OCI-LY7 (cell line): ENCODE measurements around the gene ZNFX1. TPM values are rescaled to one million over a fixed set of nuclear protein-coding genes. Genes with fewer than 3 reads are reported as not detected.

Experiments
- BruUV-seq: library from RNA; stranded (reverse); fragments of 400-500 nt; replicated peaks from 2 replicates; lab custom pipeline; 2021; lab: Mats Ljungman, UMichigan
- CTCF ChIA-PET: fragments of 300-600 bp; sonication (Branson Sonifier 250); formaldehyde crosslinking; loops from one replicate; lab custom pipeline; 2022; ENCODE audit warnings: antibody characterized with exemption; ENCODE audit not compliant: unreplicated experiment; lab: Charles Lee
- POLR2A ChIA-PET: fragments of 300-600 bp; sonication (Branson Sonifier 250); formaldehyde crosslinking; loops from one replicate; lab custom pipeline; 2022; ENCODE audit warnings: antibody characterized with exemption; lab: Charles Lee
- DNase-seq: peaks from one replicate; pipeline ENCODE4 v3.0.0-alpha.2; 2015; ENCODE audit warnings: low spot score
- H2AFZ ChIP-seq: fragments of 200-600 bp; sonication (generic), shearing (Covaris generic); 2 replicates; pipeline ENCODE4 v1.6.1; 2014; ENCODE audit warnings: mild to moderate bottlenecking, antibody characterized with exemption, low read length, moderate library complexity
- H3K27ac ChIP-seq: fragments of 200-600 bp; sonication (generic); 2 replicates; pipeline ENCODE4 v1.5.1; 2014; ENCODE audit warnings: mixed run types, low read depth, mild to moderate bottlenecking, moderate library complexity, low read length, inconsistent platforms; ENCODE audit not compliant: poor library complexity, severe bottlenecking
- H3K36me3 ChIP-seq: fragments of 200-600 bp; sonication (generic); 2 replicates; pipeline ENCODE4 v1.6.1; 2014; ENCODE audit warnings: mild to moderate bottlenecking, antibody characterized with exemption, low read length, moderate library complexity, mixed read lengths; ENCODE audit not compliant: insufficient read depth
- H3K4me1 ChIP-seq: fragments of 200-600 bp; sonication (generic); 2 replicates; pipeline ENCODE4 v1.5.1; 2014; ENCODE audit warnings: mild to moderate bottlenecking, low read length; ENCODE audit not compliant: insufficient read depth, poor library complexity, severe bottlenecking
- H3K4me2 ChIP-seq: fragments of 200-600 bp; sonication (generic); 2 replicates; pipeline ENCODE4 v1.6.1; 2014; ENCODE audit warnings: mild to moderate bottlenecking, low read length
- H3K4me3 ChIP-seq: fragments of 200-600 bp; sonication (generic); 2 replicates; pipeline ENCODE4 v1.5.1; 2014; ENCODE audit warnings: mild to moderate bottlenecking, low read depth, low read length; ENCODE audit not compliant: poor library complexity, severe bottlenecking
- H3K79me2 ChIP-seq: fragments of 200-600 bp; sonication (generic); 2 replicates; pipeline ENCODE4 v1.6.1; 2016; ENCODE audit warnings: low read depth, mild to moderate bottlenecking, low read length, moderate library complexity, mixed read lengths; ENCODE audit not compliant: insufficient read depth
- H3K9me2 ChIP-seq: fragments of 200-600 bp; sonication (generic); 2 replicates; pipeline ENCODE4 v1.6.1; 2016; ENCODE audit warnings: mild to moderate bottlenecking, low read length, mixed read lengths; ENCODE audit not compliant: insufficient read depth
- H3K9me3 ChIP-seq: fragments of 200-600 bp; sonication (generic); 2 replicates; pipeline ENCODE4 v1.6.1; 2014; ENCODE audit warnings: mild to moderate bottlenecking, mixed run types, low read length, mixed read lengths
- H4K20me1 ChIP-seq: fragments of 200-600 bp; sonication (generic); 2 replicates; pipeline ENCODE4 v1.6.1; 2014; ENCODE audit warnings: mild to moderate bottlenecking, antibody characterized with exemption, low read length, moderate library complexity, mixed read lengths; ENCODE audit not compliant: insufficient read depth
- EZH2phosphoT487 ChIP-seq: fragments of 200-600 bp; sonication (generic); IDR thresholded peaks from 2 replicates; pipeline ENCODE4 v1.6.1; 2018; ENCODE audit warnings: low read depth, borderline replicate concordance, mild to moderate bottlenecking, mixed run types, antibody characterized with exemption, low read length, moderate library complexity, mixed read lengths
- intact Hi-C: fragments of 100-400 bp; cut with micrococcal nuclease; formaldehyde crosslinking; loops from one replicate; pipeline ENCODE4 v1.10.0; 2022; ENCODE audit not compliant: unreplicated experiment
- total RNA-seq, 2 experiments: library from RNA; depleted of rRNA in 1 of 2; stranded (reverse); fragments of >200 nt in 1 of 2; shearing (Covaris generic) in 1 of 2; gene quantifications; 2 replicates each; pipeline ENCODE4 v1.2.3, GENCODE V29; 2014 to 2022
- TF ChIP-seq, protein P1 (sequence below): fragments of 200-600 bp; sonication (generic); conservative IDR thresholded peaks from 2 replicates; pipeline ENCODE4 v1.5.1; 2014; ENCODE audit warnings: mild to moderate bottlenecking, antibody characterized with exemption, low read length, moderate library complexity, mixed read lengths

The ZNFX1 gene
- total RNA-seq, 2 experiments from 2014 or later, result 15.1 to 17.6 TPM

DNA sequence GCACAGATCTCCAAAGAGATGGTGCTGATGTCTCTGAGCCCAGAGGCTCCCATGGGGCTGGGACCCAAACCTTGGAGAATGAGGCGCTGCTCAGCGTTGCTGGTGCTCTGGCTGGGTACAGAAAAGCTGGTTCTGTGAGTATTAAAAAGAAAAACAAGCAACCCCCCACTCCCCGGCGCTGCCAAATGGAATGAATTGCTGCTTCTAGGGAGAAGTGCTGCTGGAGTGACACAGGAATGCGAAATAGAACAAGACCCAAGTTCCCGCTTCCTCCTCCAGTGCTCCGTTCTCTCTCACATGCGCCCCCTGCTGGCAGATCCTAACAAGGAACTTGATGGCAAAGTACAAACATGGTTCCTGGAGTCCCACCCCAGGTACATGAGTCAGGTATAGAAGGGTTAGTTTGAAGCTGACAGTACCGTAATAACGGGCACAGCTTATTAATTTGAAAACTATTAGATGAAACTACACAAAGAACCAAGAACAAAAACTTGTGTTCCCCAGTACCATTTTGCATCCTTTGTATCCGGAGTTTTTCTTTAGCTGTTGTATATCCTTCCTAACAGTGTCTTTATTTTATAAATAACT is 60.8 kb downstream of the ZNFX1 start:
- H3K79me2 ChIP-seq, result peaks cover 26% of the 10 kb centered on the region
- peak overlapping the region; percentile 5 for H3K4me3 ChIP-seq
- ChIA-PET CTCF (interaction anchor here (0.7 to 0.9 kb wide), 3 partner anchors 12 to 83 kb away, joined by 3 read pairs; no protein-coding TSS in a partner anchor), POLR2A (interaction anchor here (0.6 to 2.0 kb wide), 7 partner anchors 33 to 287 kb away, joined by 3 to 7 read pairs (median 4); no protein-coding TSS in a partner anchor)
- peak overlapping the region; percentile 44 for H3K4me2 ChIP-seq
- H3K4me1 ChIP-seq, result peaks cover 24% of the 10 kb centered on the region
- H3K9me2 ChIP-seq, result no peaks in the 10 kb centered on the region
- intact Hi-C loops, result loop anchor here (1.0 to 5.0 kb wide), 2 partner anchors 84 to 170 kb away; partner anchors contain the start of gene CSE1L
- no peak for TF ChIP-seq EZH2phosphoT487
- TF ChIP-seq, protein P1, sequence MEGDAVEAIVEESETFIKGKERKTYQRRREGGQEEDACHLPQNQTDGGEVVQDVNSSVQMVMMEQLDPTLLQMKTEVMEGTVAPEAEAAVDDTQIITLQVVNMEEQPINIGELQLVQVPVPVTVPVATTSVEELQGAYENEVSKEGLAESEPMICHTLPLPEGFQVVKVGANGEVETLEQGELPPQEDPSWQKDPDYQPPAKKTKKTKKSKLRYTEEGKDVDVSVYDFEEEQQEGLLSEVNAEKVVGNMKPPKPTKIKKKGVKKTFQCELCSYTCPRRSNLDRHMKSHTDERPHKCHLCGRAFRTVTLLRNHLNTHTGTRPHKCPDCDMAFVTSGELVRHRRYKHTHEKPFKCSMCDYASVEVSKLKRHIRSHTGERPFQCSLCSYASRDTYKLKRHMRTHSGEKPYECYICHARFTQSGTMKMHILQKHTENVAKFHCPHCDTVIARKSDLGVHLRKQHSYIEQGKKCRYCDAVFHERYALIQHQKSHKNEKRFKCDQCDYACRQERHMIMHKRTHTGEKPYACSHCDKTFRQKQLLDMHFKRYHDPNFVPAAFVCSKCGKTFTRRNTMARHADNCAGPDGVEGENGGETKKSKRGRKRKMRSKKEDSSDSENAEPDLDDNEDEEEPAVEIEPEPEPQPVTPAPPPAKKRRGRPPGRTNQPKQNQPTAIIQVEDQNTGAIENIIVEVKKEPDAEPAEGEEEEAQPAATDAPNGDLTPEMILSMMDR, result peak; percentile 98
- H3K36me3 ChIP-seq, result peaks cover 10% of the 10 kb centered on the region
- peak; percentile 90 for DNase-seq
- H3K27ac ChIP-seq, result no peak overlapping the region
- no peaks in the 10 kb centered on the region for H4K20me1 ChIP-seq
- peak overlapping the region; percentile 95 for H2AFZ ChIP-seq
- no TSS peak for BruUV-seq
- H3K9me3 ChIP-seq, result no peaks in the 10 kb centered on the region

DNA sequence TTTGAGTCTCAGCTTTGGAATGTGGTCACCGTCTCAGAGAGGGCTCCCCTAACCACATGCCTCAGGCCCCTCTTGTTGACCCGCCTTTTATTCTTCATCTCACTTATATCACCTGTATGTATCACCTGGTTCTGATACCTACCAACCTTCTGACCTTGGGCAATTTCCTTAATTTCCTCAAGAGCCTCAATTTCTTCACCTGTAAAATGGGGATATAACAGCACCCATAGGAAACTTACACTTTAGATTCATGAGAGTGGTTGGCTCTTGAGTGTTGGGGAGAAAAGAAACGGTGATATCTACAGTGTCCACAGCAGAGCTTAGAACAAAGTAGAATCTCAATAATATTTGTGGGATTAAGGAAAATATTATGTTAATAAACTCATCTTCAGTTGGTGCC is 62.6 kb downstream of the ZNFX1 start:
- intact Hi-C loops, result loop anchor here (5.0 kb wide), 1 partner anchor 168 kb away; the partner anchor contains the start of gene CSE1L
- TF ChIP-seq, protein P1, result no peak
- TF ChIP-seq EZH2phosphoT487, result no peak
- Histone ChIP-seq H3K9me3 (peaks cover 7% of the 10 kb centered on the region; the same call in 1 of the 2 replicates), H3K9me2 (no peaks in the 10 kb centered on the region), H3K36me3 (no peaks in the 10 kb centered on the region), H3K4me2 (no peak overlapping the region), H3K4me3 (no peak overlapping the region), H3K4me1 (peaks cover 17% of the 10 kb centered on the region), H3K27ac (no peak overlapping the region), H4K20me1 (no peaks in the 10 kb centered on the region), H3K79me2 (peaks cover 10% of the 10 kb centered on the region), H2AFZ (no peak overlapping the region)
- no TSS peak for BruUV-seq
- CTCF ChIA-PET, result no interaction called here
- DNase-seq, result no peak
- POLR2A ChIA-PET, result no interaction called here

DNA sequence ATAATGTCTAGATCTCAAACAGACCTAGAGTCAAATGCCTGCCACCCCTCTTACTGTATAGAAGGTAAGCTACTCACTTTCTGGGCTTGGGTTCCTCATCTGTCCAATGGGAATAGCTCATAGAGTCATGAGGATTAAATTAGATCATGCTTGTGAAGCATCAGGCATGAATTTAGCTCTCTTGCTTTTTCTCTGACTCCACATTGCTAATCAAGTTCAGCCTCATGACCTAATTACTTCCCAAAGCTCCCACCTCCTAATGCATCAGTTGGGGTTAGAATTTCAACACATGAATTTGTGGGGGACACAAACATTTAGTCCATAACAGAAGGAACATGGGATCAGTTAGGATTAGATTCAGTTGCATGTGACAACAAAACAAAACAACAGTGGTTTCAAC is 63.3 kb downstream of the ZNFX1 start:
- no peak overlapping the region for H2AFZ ChIP-seq
- H3K27ac ChIP-seq, result no peak overlapping the region
- H3K4me2 ChIP-seq, result no peak overlapping the region
- BruUV-seq, result no TSS peak
- no peaks in the 10 kb centered on the region for H4K20me1 ChIP-seq
- H3K36me3 ChIP-seq, result no peaks in the 10 kb centered on the region
- TF ChIP-seq, protein P1, result no peak
- TF ChIP-seq EZH2phosphoT487, result no peak
- H3K4me3 ChIP-seq, result no peak overlapping the region
- CTCF ChIA-PET, result no interaction called here
- peaks cover 9% of the 10 kb centered on the region; the same call in 1 of the 2 replicates for H3K9me3 ChIP-seq
- H3K4me1 ChIP-seq, result peaks cover 14% of the 10 kb centered on the region
- peaks cover 3% of the 10 kb centered on the region for H3K79me2 ChIP-seq
- intact Hi-C loops, result no loop called here
- H3K9me2 ChIP-seq, result no peaks in the 10 kb centered on the region
- DNase-seq, result no peak
- POLR2A ChIA-PET, result interaction anchor here (0.6 kb wide), 1 partner anchor 9 kb away, joined by 3 read pairs; no protein-coding TSS in a partner anchor
